SIG-M5 (cell line): ENCODE measurements around the gene ERBIN.

Source experiments
- DNase-seq: peaks from one replicate; lab custom pipeline; 2025; lab: John Stamatoyannopoulos, UW

Gene ERBIN

GRCh38 chr5:66130493-66130892, 204.1 kb downstream of the ERBIN start:
- DNase-seq, result no peak
